Endothelial cell (in vitro differentiated cells): Measurements from ENCODE around the gene MRPS2. TPM values are rescaled to one million over a fixed set of nuclear protein-coding genes. Genes with fewer than 3 reads are reported as not detected.
"Not testable (repeated sequence)": the region's sequence is repeated elsewhere in the genome, so short reads cannot be mapped to it uniquely, and the experiment has no call there.

Experiments used
- DNase-seq: peaks from one replicate; pipeline ENCODE4 v3.0.0; 2021; ENCODE audit warnings: low spot score
- H3K27ac Mint-ChIP-seq: one replicate; pipeline ENCODE4 v1.8.0; 2021; ENCODE audit warnings: mixed read lengths, inconsistent platforms; ENCODE audit not compliant: unreplicated experiment
- H3K27me3 Mint-ChIP-seq: one replicate; pipeline ENCODE4 v1.8.0; 2021; ENCODE audit warnings: mild to moderate bottlenecking, moderate library complexity, mixed read lengths, inconsistent platforms; ENCODE audit not compliant: unreplicated experiment
- H3K36me3 Mint-ChIP-seq: one replicate; pipeline ENCODE4 v1.8.0; 2021; ENCODE audit warnings: mild to moderate bottlenecking, low read depth, mixed read lengths, inconsistent platforms; ENCODE audit not compliant: unreplicated experiment
- H3K4me1 Mint-ChIP-seq: one replicate; pipeline ENCODE4 v1.8.0; 2021; ENCODE audit warnings: mild to moderate bottlenecking, mixed read lengths, inconsistent platforms; ENCODE audit not compliant: unreplicated experiment
- H3K4me3 Mint-ChIP-seq: one replicate; pipeline ENCODE4 v1.8.0; 2021; ENCODE audit warnings: mild to moderate bottlenecking, mixed read lengths, inconsistent platforms; ENCODE audit not compliant: unreplicated experiment
- H3K9me3 Mint-ChIP-seq: one replicate; pipeline ENCODE4 v1.8.0; 2021; ENCODE audit warnings: mixed read lengths, inconsistent platforms; ENCODE audit not compliant: unreplicated experiment
- total RNA-seq: library from RNA; stranded (reverse); fragmentation: NEBNext Ultra II Directional; extraction: Animal tissue kit (Norgen Biotek cat#: 25700); gene quantifications from one replicate; pipeline ENCODE4 v1.2.1, GENCODE V29; 2021; ENCODE audit not compliant: unreplicated experiment
- TF ChIP-seq, protein P1 (sequence below): fragments of 200-600 bp; sonication (generic); IDR thresholded peaks from one replicate; pipeline ENCODE4 v1.5.0; 2021; ENCODE audit warnings: antibody characterized with exemption; ENCODE audit not compliant: unreplicated experiment

The MRPS2 gene
- total RNA-seq, 1 donor from 2014 or later: 42.8 TPM

- Mint-ChIP-seq H3K9me3 (no peaks in the 10 kb centered on the region), H3K27ac (no peak overlapping the region), H3K36me3 (no peaks in the 10 kb centered on the region), H3K27me3 (peaks cover 4% of the 10 kb centered on the region), H3K4me1 (peaks cover 21% of the 10 kb centered on the region), H3K4me3 (no peak overlapping the region)
- TF ChIP-seq, protein P1, sequence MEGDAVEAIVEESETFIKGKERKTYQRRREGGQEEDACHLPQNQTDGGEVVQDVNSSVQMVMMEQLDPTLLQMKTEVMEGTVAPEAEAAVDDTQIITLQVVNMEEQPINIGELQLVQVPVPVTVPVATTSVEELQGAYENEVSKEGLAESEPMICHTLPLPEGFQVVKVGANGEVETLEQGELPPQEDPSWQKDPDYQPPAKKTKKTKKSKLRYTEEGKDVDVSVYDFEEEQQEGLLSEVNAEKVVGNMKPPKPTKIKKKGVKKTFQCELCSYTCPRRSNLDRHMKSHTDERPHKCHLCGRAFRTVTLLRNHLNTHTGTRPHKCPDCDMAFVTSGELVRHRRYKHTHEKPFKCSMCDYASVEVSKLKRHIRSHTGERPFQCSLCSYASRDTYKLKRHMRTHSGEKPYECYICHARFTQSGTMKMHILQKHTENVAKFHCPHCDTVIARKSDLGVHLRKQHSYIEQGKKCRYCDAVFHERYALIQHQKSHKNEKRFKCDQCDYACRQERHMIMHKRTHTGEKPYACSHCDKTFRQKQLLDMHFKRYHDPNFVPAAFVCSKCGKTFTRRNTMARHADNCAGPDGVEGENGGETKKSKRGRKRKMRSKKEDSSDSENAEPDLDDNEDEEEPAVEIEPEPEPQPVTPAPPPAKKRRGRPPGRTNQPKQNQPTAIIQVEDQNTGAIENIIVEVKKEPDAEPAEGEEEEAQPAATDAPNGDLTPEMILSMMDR: no peak
- no peak for DNase-seq
Measured at GRCh38 chr9:135513351-135513846, 12.9 kb downstream of the MRPS2 start.

- not testable (repeated sequence) for H3K4me3 Mint-ChIP-seq, H3K9me3 Mint-ChIP-seq
Measured at GRCh38 chr9:135513906-135514305, 13.4 kb downstream of the MRPS2 start.

DNA sequence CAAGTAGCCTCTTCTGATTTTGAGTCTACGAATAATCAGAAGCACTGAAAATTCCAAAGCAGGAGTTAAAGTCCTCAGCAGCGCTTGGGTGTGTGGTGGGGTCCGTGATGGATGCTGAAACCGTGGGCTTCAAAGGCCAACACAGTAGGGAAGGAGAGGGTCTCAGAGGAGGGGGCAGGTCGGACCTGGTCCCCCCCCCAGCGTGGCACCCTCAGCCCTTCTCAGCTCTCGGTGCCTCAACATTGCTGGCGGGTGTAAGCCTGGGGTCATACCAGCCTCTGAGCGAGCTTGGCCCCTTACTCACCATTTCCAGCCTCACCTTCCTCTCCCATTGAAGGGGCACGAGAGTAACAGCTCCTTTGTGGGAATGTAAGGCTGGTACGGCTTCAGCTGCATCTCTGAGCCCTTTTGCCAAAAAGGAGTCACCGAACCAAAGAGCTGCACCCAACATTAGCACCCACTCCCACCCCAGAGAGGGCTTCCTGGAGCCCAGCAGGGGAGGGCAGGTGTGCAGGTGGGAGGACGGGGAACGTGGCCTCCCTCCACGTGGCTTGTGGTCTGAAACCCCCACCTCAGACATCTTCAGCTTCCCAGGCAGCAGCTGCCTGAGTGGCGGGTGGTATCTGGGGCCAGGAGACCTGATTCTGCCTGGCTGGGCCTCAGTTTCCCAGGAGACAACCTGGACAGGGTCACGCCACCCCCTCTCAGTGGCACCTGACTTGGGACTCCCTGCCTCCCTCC, 14.0 kb downstream of the MRPS2 start:
- Mint-ChIP-seq H3K36me3 (no peaks in the 10 kb centered on the region), H3K9me3 (no peaks in the 10 kb centered on the region), H3K27ac (no peak overlapping the region), H3K27me3 (peaks cover 4% of the 10 kb centered on the region), H3K4me1 (peaks cover 21% of the 10 kb centered on the region), H3K4me3 (no peak overlapping the region)
- TF ChIP-seq, protein P1: no peak
- DNase-seq: no peak

More at GRCh38 chr9:135513906-135514305, 13.4 kb downstream of the MRPS2 start:
- H3K27ac Mint-ChIP-seq, H3K36me3 Mint-ChIP-seq, H3K27me3 Mint-ChIP-seq, DNase-seq: not testable (repeated sequence)
- peaks cover 21% of the 10 kb centered on the region for H3K4me1 Mint-ChIP-seq

- Mint-ChIP-seq H3K9me3 (no peaks in the 10 kb centered on the region), H3K4me1 (peaks cover 21% of the 10 kb centered on the region), H3K27ac (no peak overlapping the region), H3K4me3 (no peak overlapping the region), H3K27me3 (peaks cover 4% of the 10 kb centered on the region), H3K36me3 (no peaks in the 10 kb centered on the region)
- TF ChIP-seq, protein P1: no peak
- no peak for DNase-seq
Measured at GRCh38 chr9:135515083-135515951, 14.8 kb downstream of the MRPS2 start.

DNA sequence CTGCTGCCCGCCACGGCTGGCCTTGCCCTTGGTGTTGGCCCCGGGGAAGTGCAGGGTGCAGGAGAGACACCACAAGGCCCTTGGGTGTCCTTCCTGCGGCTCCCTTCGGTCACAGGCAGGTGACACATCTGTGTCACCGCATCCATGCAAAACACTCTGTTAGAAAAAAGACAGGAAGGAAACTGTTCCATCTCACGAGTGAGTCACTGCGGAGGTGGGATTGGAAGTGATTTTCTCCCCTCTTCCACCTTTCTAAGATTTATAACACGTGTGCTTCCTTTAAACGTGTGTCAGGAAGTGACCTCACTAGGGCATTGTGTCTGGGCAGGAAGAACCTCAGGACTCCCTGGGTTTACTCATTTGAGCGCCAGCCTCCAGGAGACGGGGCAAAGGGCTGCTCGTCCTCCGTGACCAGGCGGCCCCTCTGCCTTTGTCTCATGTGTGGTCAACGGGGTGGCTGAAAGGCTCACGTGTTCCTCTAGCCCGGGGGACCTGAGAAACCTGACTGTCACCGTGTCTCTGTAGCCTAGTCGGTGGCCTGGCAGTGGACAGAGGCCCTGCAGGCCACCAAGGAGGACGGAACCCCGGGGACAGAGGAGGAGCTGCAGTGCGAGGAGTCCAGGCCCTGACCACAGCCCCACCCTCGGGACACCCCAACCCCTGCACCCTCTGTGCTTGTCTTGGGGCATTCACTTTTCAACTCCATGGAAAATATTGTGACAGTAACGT, 15.8 kb downstream of the MRPS2 start:
- Mint-ChIP-seq H3K36me3 (no peaks in the 10 kb centered on the region), H3K27me3 (peaks cover 4% of the 10 kb centered on the region), H3K9me3 (no peaks in the 10 kb centered on the region), H3K4me1 (peaks cover 21% of the 10 kb centered on the region), H3K4me3 (peak overlapping the region; percentile 57), H3K27ac (peak overlapping the region; percentile 88)
- TF ChIP-seq, protein P1: no peak
- DNase-seq: no peak
